GM18505 (cell line): Measurements from ENCODE around the gene HSPBP1.

Experiments used
- ATAC-seq: cut with Tn5 transposase; IDR thresholded peaks from one replicate; pipeline ENCODE4 v1.9.1; 2021; ENCODE audit not compliant: unreplicated experiment
- POLR2A ChIP-seq: IDR thresholded peaks from 4 replicates; pipeline ENCODE4 v1.6.1; 2011; ENCODE audit warnings: borderline replicate concordance; ENCODE audit not compliant: insufficient read depth, insufficient read length; ENCODE audit errors: extremely low read depth

The HSPBP1 gene

GRCh38 chr19:55275851-55276719 lies 3.8 kb downstream of the HSPBP1 start:
- ATAC-seq: no peak
- no peak for TF ChIP-seq POLR2A

DNA sequence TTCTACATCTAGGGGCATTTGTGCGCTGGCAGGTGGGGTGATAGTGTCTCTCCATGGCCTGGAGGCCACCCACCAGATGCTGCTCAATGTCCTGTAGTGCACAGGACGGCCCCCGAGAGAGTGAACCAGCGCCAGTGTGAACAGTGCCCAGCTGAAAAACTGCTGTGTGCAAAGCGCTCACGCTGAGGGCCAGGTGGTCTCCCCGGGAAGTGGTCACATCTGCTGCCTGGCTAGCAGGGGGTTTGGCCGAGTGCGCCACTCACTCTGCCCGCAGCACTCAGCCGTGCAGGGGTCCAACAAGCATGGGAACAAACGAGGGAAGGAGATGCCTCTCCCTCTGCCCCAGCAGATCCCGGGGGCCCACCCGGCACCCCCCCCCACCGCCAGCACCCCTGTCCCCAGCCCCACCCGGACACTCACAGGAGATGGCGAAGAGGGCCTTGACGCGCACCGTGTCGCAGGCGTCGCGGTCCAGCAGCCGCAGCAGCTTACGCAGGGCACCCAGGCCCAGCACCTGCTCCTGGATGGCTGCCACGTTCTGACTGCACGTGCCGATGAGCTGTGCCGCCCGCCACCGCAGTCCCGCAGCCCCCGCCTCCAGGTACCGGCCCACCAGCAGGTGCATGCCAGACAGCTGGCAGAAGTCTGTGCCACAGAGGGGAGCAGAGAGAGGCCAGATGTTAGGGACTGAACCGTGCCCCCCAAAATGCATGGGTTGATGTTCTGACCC lies 5.8 kb downstream of the HSPBP1 start:
- TF ChIP-seq POLR2A: no peak
- no peak for ATAC-seq

DNA sequence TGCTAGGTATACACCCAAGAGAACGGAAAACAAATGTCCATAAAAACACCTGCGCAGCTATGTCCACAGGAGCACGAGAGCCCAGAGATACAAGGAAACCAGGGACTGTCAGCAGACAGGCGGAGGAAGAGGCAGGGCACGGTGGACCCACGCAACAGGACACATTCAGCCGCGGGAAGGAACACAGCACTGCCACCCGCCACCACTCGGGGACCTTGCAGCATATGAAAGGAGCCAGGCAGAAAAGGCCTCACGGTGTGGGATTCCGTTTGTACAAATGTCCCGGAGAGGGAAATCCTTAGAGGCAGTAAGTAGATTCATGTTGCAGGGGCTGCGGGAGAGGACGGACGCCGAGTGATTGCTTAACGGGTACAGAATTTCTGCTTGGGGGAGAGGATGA lies 7.8 kb downstream of the HSPBP1 start:
- no peak for ATAC-seq
- no peak for TF ChIP-seq POLR2A

DNA sequence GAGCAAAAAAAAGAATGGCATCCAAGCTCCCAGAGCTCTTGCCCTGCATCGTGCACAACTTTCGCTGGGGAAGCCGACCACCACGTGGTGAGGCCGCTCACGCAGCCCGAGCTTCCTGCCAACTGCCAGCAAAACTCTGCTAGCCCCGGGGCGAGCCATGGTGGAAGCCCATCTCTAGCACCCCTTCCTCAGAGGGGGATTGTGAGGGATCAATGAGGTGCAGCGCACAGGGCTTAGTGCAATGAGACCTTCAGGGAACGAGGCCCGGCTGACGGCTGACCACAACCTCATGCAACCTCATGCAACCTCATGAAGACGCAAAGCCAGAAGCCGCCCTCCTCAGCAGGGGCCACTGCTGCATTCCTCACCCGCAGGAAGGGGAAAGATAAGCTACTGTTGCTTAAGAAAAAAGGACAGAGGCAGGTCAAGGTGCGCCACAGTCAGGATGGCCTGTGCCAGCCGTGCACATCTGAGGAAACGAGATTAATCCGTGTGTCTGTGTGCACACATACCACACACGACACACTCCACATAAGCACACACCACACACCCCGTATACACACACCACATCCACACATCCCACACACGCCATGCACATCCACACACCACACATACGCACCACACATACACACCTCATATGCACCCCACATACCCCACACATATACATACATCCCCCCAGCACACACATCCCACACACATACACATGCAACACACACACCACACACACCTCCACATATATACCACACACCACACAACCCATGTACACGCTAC lies 9.6 kb downstream of the HSPBP1 start:
- no peak for ATAC-seq
- TF ChIP-seq POLR2A: no peak

- no peak for TF ChIP-seq POLR2A
- no peak for ATAC-seq
Observed at GRCh38 chr19:55269299-55269698, 10.6 kb downstream of the HSPBP1 start.

DNA sequence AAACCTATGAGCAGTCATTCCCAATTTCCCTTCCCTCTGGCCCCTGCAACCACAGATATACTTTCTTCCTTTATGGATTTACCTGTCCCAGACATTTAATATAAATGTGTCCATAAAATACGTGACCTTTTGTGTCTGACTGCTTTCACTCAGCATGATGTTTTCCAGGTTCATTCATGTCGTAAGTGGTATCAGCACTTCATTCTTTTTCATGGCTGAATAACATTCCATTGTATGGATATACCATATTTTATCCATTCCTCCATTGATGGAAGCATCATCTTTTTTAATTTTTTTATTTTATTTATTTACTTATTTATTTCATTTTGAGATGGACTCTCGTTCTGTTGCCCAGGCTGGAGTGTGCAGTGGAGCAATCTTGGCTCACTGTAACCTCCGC lies 13.1 kb downstream of the HSPBP1 start:
- no peak for ATAC-seq
- TF ChIP-seq POLR2A: no peak

DNA sequence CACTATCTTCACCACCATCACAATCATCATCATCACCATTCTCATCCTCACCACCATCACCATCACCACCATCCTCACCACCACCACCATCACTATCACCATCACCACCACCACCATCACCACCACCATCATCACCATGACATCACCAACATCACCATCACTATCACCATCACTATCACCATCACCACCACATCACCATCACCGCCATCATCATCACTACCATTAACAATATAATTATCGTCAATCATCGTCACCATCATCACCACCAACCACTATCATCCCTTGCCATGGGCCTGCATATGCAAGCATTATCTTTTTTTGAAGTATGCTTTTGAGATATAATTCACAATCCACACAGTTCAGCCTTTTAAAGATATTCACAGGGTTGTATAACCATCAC lies 13.5 kb downstream of the HSPBP1 start:
- TF ChIP-seq POLR2A: no peak
- no peak for ATAC-seq

DNA sequence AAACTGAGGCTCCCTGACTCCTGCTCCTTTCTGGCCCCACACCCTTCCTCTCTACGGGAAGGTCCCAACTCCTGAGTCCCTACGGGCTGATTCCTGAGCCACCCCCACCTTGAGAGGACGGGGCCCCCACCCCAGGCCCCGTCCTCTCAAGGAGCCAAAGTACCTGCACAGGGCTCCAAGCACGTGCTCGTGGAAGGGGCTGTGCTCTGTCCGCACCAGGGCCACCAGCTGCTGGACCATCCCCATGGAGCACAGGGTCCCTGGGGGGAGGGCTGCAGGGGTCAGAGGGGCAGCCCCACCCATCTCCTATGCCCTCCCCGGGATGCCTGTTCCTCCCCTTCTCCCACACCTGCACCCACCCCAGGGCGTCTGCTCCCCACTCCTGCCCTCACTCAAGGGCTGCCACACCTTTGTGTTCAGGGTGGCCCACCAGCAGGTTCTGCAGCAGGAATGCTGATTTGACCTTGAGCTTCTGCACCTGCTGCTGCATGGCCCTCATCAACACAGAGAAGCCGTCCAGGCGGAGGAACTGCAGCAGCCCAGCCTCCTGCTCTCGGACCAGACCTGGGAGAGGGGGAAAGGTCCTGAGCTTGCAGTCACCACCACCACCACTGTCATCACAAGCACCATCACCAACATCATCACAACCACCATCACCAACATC lies 14.1 kb downstream of the HSPBP1 start:
- no peak for ATAC-seq
- no peak for TF ChIP-seq POLR2A

GRCh38 chr19:55265173-55265572 lies 14.7 kb downstream of the HSPBP1 start:
- no peak for ATAC-seq
- TF ChIP-seq POLR2A: no peak

DNA sequence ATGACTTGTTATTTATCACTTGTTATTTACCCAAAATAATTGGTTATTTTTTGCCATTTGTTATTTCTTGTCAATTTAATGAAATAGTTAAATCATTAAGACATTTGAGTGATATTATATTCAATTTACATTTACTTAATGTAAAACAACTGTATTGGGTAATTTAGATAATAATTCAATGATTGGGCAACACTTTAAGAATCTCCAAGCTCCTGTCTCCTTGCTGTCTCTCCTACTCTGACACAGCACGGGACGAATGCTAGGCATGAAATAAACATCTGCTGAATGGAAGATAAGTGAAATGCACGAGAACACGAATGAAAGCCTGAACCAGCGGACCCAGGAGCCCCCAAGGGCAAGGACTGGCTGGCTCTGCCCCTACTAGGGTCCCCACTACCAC lies 15.4 kb downstream of the HSPBP1 start:
- ATAC-seq: no peak
- no peak for TF ChIP-seq POLR2A

DNA sequence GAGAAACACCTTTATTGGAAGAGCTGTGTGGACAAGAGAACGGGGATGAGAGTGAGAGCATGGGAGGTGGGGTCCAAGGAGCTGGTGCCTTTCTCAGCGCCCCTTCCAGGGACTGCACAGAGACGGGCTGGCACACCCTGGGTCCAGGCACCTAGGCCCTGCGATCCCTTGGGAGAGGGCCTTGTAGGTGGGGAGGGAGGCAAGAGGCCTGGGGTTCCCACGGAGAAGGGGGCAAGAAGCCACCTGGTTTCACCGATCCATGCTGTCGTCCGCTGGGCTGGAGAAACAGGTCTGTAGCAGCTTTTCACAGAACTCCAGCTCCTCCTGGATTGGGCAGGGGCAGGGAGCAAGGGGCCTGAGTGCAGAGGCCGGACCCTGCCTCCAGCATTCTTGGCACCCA lies 17.6 kb downstream of the HSPBP1 start:
- ATAC-seq: no peak
- no peak for TF ChIP-seq POLR2A

DNA sequence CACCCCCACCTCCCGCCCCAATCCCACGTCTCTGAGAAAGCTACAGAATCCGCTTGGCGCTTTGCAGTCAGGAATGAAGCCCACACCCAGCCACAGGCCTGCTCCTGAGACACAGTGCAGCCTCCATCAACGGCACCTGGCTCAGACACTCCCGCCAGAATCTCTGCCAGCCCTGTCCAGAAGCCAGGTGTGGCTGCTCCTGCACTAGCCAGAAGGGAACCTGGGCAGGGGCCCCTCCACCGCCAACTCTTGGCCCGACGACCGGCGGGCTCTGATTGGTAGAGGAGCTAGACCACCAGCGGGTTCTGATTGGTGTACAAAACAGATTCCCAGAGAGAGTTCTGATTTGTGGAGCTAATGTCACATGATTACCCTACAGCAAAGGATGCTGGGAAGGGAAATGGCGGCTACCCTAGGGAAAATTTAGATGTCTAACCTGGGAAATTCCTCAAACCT lies 18.2 kb downstream of the HSPBP1 start:
- no peak for TF ChIP-seq POLR2A
- no peak for ATAC-seq
